ENCODE results near the gene PXT1. TPM values are rescaled to one million over a fixed set of nuclear protein-coding genes. Genes with fewer than 3 reads are reported as not detected.

The PXT1 gene
- polyA plus RNA-seq, 1 donor from 2014 or later = 0.24 TPM

DNA sequence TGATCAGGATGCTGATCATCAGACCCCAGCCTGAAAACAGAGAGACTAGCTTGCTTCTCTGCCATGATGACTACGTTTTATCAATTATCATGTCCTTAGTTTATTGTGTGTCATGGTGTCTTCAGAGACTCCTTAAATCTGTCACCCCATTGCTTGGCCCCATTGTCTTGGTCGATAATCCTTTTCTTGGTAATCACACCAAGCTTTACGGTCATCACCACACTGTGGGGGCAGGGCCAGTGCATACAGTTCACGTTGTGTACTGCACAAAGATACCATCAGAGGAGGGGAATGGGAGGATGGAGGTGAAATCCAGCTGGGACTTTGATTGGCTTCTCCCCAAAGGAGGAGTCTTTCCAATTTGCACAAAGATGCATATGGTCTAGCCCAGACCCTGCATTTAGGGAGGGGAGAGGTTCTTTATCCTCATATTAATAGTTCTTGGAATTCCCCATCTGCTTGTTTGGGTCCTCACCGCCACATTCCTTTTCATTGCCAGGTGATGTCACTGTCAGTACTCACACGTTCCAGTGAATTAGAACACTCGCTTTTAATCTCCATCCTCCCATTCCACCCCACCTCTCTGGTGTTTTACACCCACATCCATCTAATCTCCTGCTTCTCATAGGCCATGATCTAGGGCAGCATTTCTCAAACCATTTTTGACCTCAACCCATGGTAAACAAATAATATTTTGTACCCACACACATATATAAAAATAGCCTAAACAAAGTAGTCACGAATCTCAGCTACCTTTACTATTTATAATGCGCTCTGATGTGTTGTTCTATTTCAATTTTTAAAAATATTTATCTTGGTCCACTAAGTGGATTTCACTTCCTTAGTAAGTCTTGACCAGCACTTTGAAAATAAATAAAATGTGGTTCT, 60.9 kb downstream of the PXT1 start:
- Histone ChIP-seq H3F3A (ENCODE audit: insufficient read depth, low read length, poor library complexity, severe bottlenecking) (no peaks in the 10 kb centered on the region), H3K27me3 (ENCODE audit: insufficient read depth, low read depth, low read length) (peaks cover 15% of the 10 kb centered on the region), H3K9me2 (ENCODE audit: insufficient read depth, low read length) (no peaks in the 10 kb centered on the region), H3K27ac (ENCODE audit: low read length) (no peak overlapping the region), H3K4me2 (ENCODE audit: low read length) (no peak overlapping the region), H3K9me3 (ENCODE audit: low read length) (no peaks in the 10 kb centered on the region), H3K4me3 (ENCODE audit: low read length) (no peak overlapping the region), H3K9ac (ENCODE audit: low read length) (no peak overlapping the region), H4K20me1 (ENCODE audit: insufficient read depth) (no peaks in the 10 kb centered on the region), H3K79me2 (replicated peaks; ENCODE audit: insufficient read depth, low read length) (no peaks in the 10 kb centered on the region), H3K36me3 (ENCODE audit: insufficient read depth, low read length) (no peaks in the 10 kb centered on the region), H2AFZ (ENCODE audit: low read depth, low read length) (no peak overlapping the region)
- TF ChIP-seq EZH2 (IDR thresholded peaks at IDR 0.05; ENCODE audit: borderline replicate concordance, insufficient read depth, low read length, poor library complexity, severe bottlenecking) (no peak), MXI1 (conservative IDR thresholded peaks at IDR 0.05; ENCODE audit: poor library complexity, severe bottlenecking) (no peak), RAD21 (conservative IDR thresholded peaks at IDR 0.05) (no peak), SMC3 (conservative IDR thresholded peaks at IDR 0.05; ENCODE audit: poor library complexity) (no peak), EP300 (conservative IDR thresholded peaks at IDR 0.05; ENCODE audit: poor library complexity, severe bottlenecking) (no peak), TAF1 (IDR thresholded peaks at IDR 0.05; ENCODE audit: low read depth) (no peak), POLR2AphosphoS5 (IDR thresholded peaks at IDR 0.05) (no peak)
- TF ChIP-seq, protein P1, sequence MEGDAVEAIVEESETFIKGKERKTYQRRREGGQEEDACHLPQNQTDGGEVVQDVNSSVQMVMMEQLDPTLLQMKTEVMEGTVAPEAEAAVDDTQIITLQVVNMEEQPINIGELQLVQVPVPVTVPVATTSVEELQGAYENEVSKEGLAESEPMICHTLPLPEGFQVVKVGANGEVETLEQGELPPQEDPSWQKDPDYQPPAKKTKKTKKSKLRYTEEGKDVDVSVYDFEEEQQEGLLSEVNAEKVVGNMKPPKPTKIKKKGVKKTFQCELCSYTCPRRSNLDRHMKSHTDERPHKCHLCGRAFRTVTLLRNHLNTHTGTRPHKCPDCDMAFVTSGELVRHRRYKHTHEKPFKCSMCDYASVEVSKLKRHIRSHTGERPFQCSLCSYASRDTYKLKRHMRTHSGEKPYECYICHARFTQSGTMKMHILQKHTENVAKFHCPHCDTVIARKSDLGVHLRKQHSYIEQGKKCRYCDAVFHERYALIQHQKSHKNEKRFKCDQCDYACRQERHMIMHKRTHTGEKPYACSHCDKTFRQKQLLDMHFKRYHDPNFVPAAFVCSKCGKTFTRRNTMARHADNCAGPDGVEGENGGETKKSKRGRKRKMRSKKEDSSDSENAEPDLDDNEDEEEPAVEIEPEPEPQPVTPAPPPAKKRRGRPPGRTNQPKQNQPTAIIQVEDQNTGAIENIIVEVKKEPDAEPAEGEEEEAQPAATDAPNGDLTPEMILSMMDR (IDR thresholded peaks at IDR 0.05; ENCODE audit: poor library complexity, severe bottlenecking) = no peak
- TF ChIP-seq, protein P2, sequence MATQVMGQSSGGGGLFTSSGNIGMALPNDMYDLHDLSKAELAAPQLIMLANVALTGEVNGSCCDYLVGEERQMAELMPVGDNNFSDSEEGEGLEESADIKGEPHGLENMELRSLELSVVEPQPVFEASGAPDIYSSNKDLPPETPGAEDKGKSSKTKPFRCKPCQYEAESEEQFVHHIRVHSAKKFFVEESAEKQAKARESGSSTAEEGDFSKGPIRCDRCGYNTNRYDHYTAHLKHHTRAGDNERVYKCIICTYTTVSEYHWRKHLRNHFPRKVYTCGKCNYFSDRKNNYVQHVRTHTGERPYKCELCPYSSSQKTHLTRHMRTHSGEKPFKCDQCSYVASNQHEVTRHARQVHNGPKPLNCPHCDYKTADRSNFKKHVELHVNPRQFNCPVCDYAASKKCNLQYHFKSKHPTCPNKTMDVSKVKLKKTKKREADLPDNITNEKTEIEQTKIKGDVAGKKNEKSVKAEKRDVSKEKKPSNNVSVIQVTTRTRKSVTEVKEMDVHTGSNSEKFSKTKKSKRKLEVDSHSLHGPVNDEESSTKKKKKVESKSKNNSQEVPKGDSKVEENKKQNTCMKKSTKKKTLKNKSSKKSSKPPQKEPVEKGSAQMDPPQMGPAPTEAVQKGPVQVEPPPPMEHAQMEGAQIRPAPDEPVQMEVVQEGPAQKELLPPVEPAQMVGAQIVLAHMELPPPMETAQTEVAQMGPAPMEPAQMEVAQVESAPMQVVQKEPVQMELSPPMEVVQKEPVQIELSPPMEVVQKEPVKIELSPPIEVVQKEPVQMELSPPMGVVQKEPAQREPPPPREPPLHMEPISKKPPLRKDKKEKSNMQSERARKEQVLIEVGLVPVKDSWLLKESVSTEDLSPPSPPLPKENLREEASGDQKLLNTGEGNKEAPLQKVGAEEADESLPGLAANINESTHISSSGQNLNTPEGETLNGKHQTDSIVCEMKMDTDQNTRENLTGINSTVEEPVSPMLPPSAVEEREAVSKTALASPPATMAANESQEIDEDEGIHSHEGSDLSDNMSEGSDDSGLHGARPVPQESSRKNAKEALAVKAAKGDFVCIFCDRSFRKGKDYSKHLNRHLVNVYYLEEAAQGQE (IDR thresholded peaks at IDR 0.05; ENCODE audit: borderline replicate concordance) = no peak

- Histone ChIP-seq H3K9me3 (ENCODE audit: low read length) (no peaks in the 10 kb centered on the region), H3K4me3 (ENCODE audit: low read length) (no peak overlapping the region)
Measured at GRCh38 chr6:36380166-36380565, 62.5 kb downstream of the PXT1 start.

More at GRCh38 chr6:36380166-36380565, 62.5 kb downstream of the PXT1 start:
- Histone ChIP-seq H3K79me2 (replicated peaks; ENCODE audit: insufficient read depth, low read length) (no peaks in the 10 kb centered on the region), H2AFZ (ENCODE audit: low read depth, low read length) (no peak overlapping the region), H3K9ac (ENCODE audit: low read length) (no peak overlapping the region), H3K4me2 (ENCODE audit: low read length) (no peak overlapping the region), H4K20me1 (ENCODE audit: insufficient read depth) (no peaks in the 10 kb centered on the region), H3K36me3 (ENCODE audit: insufficient read depth, low read length) (no peaks in the 10 kb centered on the region), H3F3A (ENCODE audit: insufficient read depth, low read length, poor library complexity, severe bottlenecking) (no peaks in the 10 kb centered on the region), H3K27me3 (ENCODE audit: insufficient read depth, low read depth, low read length) (no peaks in the 10 kb centered on the region), H3K27ac (ENCODE audit: low read length) (no peak overlapping the region), H3K9me2 (ENCODE audit: insufficient read depth, low read length) (no peaks in the 10 kb centered on the region)
- TF ChIP-seq, protein P1 (IDR thresholded peaks at IDR 0.05; ENCODE audit: poor library complexity, severe bottlenecking) = no peak
- TF ChIP-seq EP300 (conservative IDR thresholded peaks at IDR 0.05; ENCODE audit: poor library complexity, severe bottlenecking) (no peak), POLR2AphosphoS5 (IDR thresholded peaks at IDR 0.05) (no peak), RAD21 (conservative IDR thresholded peaks at IDR 0.05) (no peak), MXI1 (conservative IDR thresholded peaks at IDR 0.05; ENCODE audit: poor library complexity, severe bottlenecking) (no peak), EZH2 (IDR thresholded peaks at IDR 0.05; ENCODE audit: borderline replicate concordance, insufficient read depth, low read length, poor library complexity, severe bottlenecking) (no peak), TAF1 (IDR thresholded peaks at IDR 0.05; ENCODE audit: low read depth) (no peak), SMC3 (conservative IDR thresholded peaks at IDR 0.05; ENCODE audit: poor library complexity) (no peak)
- TF ChIP-seq, protein P2 (IDR thresholded peaks at IDR 0.05; ENCODE audit: borderline replicate concordance) = no peak
